Lung (tissue), 12 donors: ENCODE results near the gene REEP5. TPM values are rescaled to one million over a fixed set of nuclear protein-coding genes. Genes with fewer than 3 reads are reported as not detected.
"Not testable (repeated sequence)": the region's sequence is repeated elsewhere in the genome, so short reads cannot be mapped to it uniquely, and the experiment has no call there.

ENCODE experiments used
- ATAC-seq: fragments of 200-7000 bp; cut with Tn5 transposase; one replicate; pipeline ENCODE4 v1.9.1; 2020; ENCODE audit warnings: moderate number of reproducible peaks; ENCODE audit not compliant: insufficient read depth, low FRiP score
- DNase-seq, 3 donors: peaks; one replicate each; pipeline ENCODE4 v3.0.0-alpha.2; 2013 to 2017
- H3K27ac ChIP-seq, 2 donors: one replicate each; pipeline ENCODE4 v1.5.1; 2013; ENCODE audit warnings: mild to moderate bottlenecking in 2 of 2, moderate library complexity in 2 of 2, control low read depth in 1 of 2, inconsistent platforms in 1 of 2, low read depth in 1 of 2, low read length in 1 of 2
- H3K27me3 ChIP-seq, 3 donors: one replicate each; pipeline ENCODE4 v1.5.1; 2013; ENCODE audit warnings: low read length in 2 of 3; ENCODE audit not compliant: control insufficient read depth in 3 of 3, insufficient read depth in 3 of 3
- H3K36me3 ChIP-seq, 4 donors: one replicate each; pipeline ENCODE4 v1.5.1; 2013; ENCODE audit warnings: low read length in 4 of 4, mild to moderate bottlenecking in 1 of 4, moderate library complexity in 1 of 4; ENCODE audit not compliant: control insufficient read depth in 4 of 4, insufficient read depth in 4 of 4
- H3K4me1 ChIP-seq, 5 donors: one replicate each; pipeline ENCODE4 v1.5.1; 2013; ENCODE audit warnings: low read length in 5 of 5, mild to moderate bottlenecking in 2 of 5, moderate library complexity in 1 of 5; ENCODE audit not compliant: control insufficient read depth in 5 of 5, insufficient read depth in 5 of 5
- H3K4me3 ChIP-seq: one replicate; pipeline ENCODE4 v1.5.1; 2013; ENCODE audit warnings: mild to moderate bottlenecking, control low read depth, moderate library complexity
- H3K9ac ChIP-seq, 2 donors: one replicate each; pipeline ENCODE4 v1.5.1; 2013; ENCODE audit warnings: low read length in 2 of 2, control low read depth in 1 of 2; ENCODE audit not compliant: insufficient read depth in 1 of 2
- H3K9me3 ChIP-seq, 4 donors: one replicate each; pipeline ENCODE4 v1.5.1; 2013; ENCODE audit warnings: low read length in 3 of 4, mild to moderate bottlenecking in 1 of 4, moderate library complexity in 1 of 4; ENCODE audit not compliant: control insufficient read depth in 4 of 4, insufficient read depth in 3 of 4
- WGBS, 2 donors: extraction: QIAGEN DNeasy Blood & Tissue Kit; methylation state at CpG; one replicate each; pipeline ENCODE4 v1.1.7; 2013; 5-methylcytosine and 5-hydroxymethylcytosine counted together
- polyA plus RNA-seq, 2 donors: library from polyadenylated mRNA; stranded (reverse); fragments of 200-250 nt; gene quantifications; one replicate each; pipeline ENCODE4 v1.2.1, GENCODE V29; 2013
- total RNA-seq, 2 donors: library from RNA; depleted of rRNA in 1 of 2; stranded (reverse); fragments of >200 nt in 1 of 2; gene quantifications; one replicate each; pipeline ENCODE4 v1.2.1, GENCODE V29; 2014 to 2021
- TF ChIP-seq, protein P1 (sequence below): IDR thresholded peaks from 2 replicates; pipeline ENCODE4 v1.5.1; 2012; ENCODE audit warnings: mild to moderate bottlenecking; ENCODE audit errors: control extremely low read depth, extremely low read depth
- donor health status: control.
- donor health status: control.
- donor health status: Bipolar disorder and iron deficiency.
- donor health status: healthy.
- donor health status: DM: yes; HTN: yes; CAD: no.

REEP5 gene
- total and polyA plus RNA-seq, 4 donors: 58.9 to 112 (median 69.0) TPM

DNA sequence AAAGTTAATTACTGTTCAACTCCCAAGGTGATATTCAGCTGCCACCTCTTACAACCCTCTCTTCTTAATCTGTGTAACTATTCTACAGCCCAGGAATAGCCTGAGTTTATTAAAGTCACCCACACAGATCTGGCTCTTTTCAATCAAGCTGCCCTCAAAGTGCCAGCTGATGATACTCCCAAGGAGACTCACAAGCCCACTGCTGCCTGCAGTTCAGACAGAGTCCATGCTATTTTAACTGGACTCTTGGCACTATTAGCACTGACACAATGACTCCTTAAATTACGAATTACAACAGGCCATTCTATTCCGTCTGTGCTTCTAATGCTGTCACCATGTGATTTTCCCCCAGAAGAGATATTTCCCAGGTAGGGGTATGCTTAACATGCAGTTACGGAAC lies 26.3 kb downstream of the REEP5 start:
- H3K36me3 ChIP-seq: peaks cover 8 to 31% (median 18%) of the 10 kb centered on the region in 4 donors

DNA sequence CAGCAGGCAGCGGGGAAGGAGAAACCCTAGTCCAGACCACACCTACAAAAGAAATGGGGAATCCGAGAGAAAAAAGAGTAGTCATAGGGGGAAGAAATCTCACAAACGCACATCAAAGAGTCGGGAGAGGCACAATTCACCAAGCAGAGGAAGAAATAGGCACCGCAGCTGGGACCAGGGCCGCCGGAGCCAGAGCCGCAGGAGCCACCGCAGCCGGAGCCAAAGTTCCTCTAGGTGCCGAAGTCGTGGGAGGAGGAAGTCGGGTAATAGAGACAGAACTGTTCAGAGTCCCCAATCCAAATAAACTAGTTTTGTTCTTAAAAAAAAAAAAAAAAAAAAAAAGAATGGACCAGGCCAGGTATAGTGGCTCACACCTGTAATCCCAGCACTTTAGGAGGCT lies 29.3 kb downstream of the REEP5 start:
- Histone ChIP-seq H3K27me3 (no peaks in the 10 kb centered on the region), H3K27ac (no peak overlapping the region), H3K9me3 (no peaks in the 10 kb centered on the region), H3K4me1 (peaks cover 0 to 11% (median 0%) of the 10 kb centered on the region in 5 donors), H3K4me3 (no peak overlapping the region), H3K9ac (no peak overlapping the region), H3K36me3 (peaks cover under 1 to 20% (median 13%) of the 10 kb centered on the region in 4 donors)
- DNase-seq (no peak), ATAC-seq (no peak)
- TF ChIP-seq, protein P1, sequence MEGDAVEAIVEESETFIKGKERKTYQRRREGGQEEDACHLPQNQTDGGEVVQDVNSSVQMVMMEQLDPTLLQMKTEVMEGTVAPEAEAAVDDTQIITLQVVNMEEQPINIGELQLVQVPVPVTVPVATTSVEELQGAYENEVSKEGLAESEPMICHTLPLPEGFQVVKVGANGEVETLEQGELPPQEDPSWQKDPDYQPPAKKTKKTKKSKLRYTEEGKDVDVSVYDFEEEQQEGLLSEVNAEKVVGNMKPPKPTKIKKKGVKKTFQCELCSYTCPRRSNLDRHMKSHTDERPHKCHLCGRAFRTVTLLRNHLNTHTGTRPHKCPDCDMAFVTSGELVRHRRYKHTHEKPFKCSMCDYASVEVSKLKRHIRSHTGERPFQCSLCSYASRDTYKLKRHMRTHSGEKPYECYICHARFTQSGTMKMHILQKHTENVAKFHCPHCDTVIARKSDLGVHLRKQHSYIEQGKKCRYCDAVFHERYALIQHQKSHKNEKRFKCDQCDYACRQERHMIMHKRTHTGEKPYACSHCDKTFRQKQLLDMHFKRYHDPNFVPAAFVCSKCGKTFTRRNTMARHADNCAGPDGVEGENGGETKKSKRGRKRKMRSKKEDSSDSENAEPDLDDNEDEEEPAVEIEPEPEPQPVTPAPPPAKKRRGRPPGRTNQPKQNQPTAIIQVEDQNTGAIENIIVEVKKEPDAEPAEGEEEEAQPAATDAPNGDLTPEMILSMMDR: no peak
- WGBS, 2 donors: 95 to 97% methylated on average over 13 of the region's 13 CpGs

More for the DNA sequence above, 26.3 kb downstream of the REEP5 start:
- DNase-seq (no peak), ATAC-seq (no peak)
- Histone ChIP-seq H3K27ac (peak overlapping the region in 1 of 2 donors; percentile 65), H3K4me3 (no peak overlapping the region), H3K9me3 (no peaks in the 10 kb centered on the region), H3K27me3 (no peaks in the 10 kb centered on the region), H3K9ac (no peak overlapping the region), H3K4me1 (peaks cover 0 to 11% (median 0%) of the 10 kb centered on the region in 5 donors)
- TF ChIP-seq, protein P1: no peak
- 95 to 97% methylated on average over 3 of the region's 3 CpGs for WGBS, 2 donors

DNA sequence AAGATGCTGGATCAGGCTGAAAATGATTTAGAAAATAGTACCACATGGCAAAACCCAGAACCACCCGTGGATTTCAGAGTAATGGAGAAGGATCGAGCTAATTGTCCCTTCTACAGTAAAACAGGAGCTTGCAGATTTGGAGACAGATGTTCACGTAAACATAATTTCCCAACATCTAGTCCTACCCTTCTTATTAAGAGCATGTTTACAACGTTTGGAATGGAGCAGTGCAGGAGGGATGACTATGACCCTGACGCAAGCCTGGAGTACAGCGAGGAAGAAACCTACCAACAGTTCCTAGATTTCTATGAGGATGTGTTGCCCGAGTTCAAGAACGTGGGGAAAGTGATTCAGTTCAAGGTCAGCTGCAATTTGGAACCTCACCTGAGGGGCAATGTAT lies 30.0 kb downstream of the REEP5 start:
- WGBS, 2 donors: 90 to 93% methylated on average over 8 of the region's 8 CpGs
- H3K27ac ChIP-seq, H3K9ac ChIP-seq, H3K4me3 ChIP-seq, H3K9me3 ChIP-seq, DNase-seq, ATAC-seq, H3K27me3 ChIP-seq: not testable (repeated sequence)
- H3K4me1 ChIP-seq: peaks cover 0 to 11% (median 0%) of the 10 kb centered on the region in 5 donors
- peaks cover 6 to 20% (median 14%) of the 10 kb centered on the region in 4 donors for H3K36me3 ChIP-seq

GRCh38 chr5:112886975-112887374 lies 35.1 kb downstream of the REEP5 start:
- WGBS, 2 donors: 82 to 85% methylated on average over 4 of the region's 4 CpGs
- Histone ChIP-seq H3K27me3 (no peaks in the 10 kb centered on the region), H3K4me3 (no peak overlapping the region), H3K4me1 (peaks cover 0 to 10% (median 0%) of the 10 kb centered on the region in 5 donors), H3K27ac (no peak overlapping the region), H3K9me3 (no peaks in the 10 kb centered on the region), H3K9ac (no peak overlapping the region), H3K36me3 (peaks cover 28 to 46% (median 35%) of the 10 kb centered on the region in 4 donors)
- TF ChIP-seq, protein P1: no peak
- ATAC-seq (no peak), DNase-seq (no peak)
